ENCODE results near the gene TBCD. TPM values are rescaled to one million over a fixed set of nuclear protein-coding genes. Genes with fewer than 3 reads are reported as not detected.

TBCD gene
- polyA plus RNA-seq, 2 of the 4 experiments (the other 2 are of a cell fraction): 33.5 to 49.1 TPM

- ChIA-PET CTCF (no interaction called here), POLR2A (no interaction called here)
- H3K27ac ChIP-seq: no peak overlapping the region
- no peak overlapping the region for H3K4me3 ChIP-seq
- no peak for TF ChIP-seq HMGXB4 (CRISPR knock-in tag; IDR thresholded peaks at IDR 0.05; ENCODE audit: borderline replicate concordance)
- no peak for TF ChIP-seq RAD21 (conservative IDR thresholded peaks at IDR 0.05 in 1 of 2, IDR thresholded peaks at IDR 0.05 in 1 of 2)
- no peak for TF ChIP-seq KDM5A (IDR thresholded peaks at IDR 0.05)
- TF ChIP-seq MYC (IDR thresholded peaks at IDR 0.05; ENCODE audit: borderline replicate concordance, low read length): no peak
- no peak for TF ChIP-seq PBX3 (IDR thresholded peaks at IDR 0.05)
- no peak for TF ChIP-seq GATA3 (IDR thresholded peaks at IDR 0.05; ENCODE audit: borderline replicate concordance)
- TF ChIP-seq EP300 (IDR thresholded peaks at IDR 0.05): no peak
- no peak for TF ChIP-seq TFCP2L1 (CRISPR knock-in tag; IDR thresholded peaks at IDR 0.05)
- TF ChIP-seq FOSL2 (IDR thresholded peaks at IDR 0.05): no peak
- no peak for TF ChIP-seq FOSL2 (CRISPR knock-in tag; IDR thresholded peaks at IDR 0.05)
- no peak for TF ChIP-seq RNF2 (IDR thresholded peaks at IDR 0.05; ENCODE audit: borderline replicate concordance, low read depth)
- TF ChIP-seq SMC3 (IDR thresholded peaks at IDR 0.05): no peak
- no peak for TF ChIP-seq FOXS1 (CRISPR knock-in tag; IDR thresholded peaks at IDR 0.05)
- no peak for TF ChIP-seq RCOR1 (IDR thresholded peaks at IDR 0.05; ENCODE audit: low read depth, low read length)
- no peak for TF ChIP-seq EHF (CRISPR knock-in tag; IDR thresholded peaks at IDR 0.05)
- no peak for TF ChIP-seq BCL3 (IDR thresholded peaks at IDR 0.05)
- 86% methylated on average over 18 of the region's 19 CpGs for whole genome bisulfite sequencing (ENCODE audit: missing lambda C conversion rate)
- no peak for FAIRE-seq
- no peak; a peak in 1 of 6 replicates for ATAC-seq
- no peak overlapping the region for H3K4me2 ChIP-seq
- no peaks in the 10 kb centered on the region for H3K4me1 ChIP-seq
- H3K9me3 ChIP-seq: no peaks in the 10 kb centered on the region; the same call in 2 of the 3 replicates
- DNase-seq (ENCODE audit: low read depth in 1 of 2, low spot score in 1 of 2): no peak
These were observed 209.7 kb downstream of the TBCD start for GRCh38 chr17:82961366-82962162.

- Histone ChIP-seq H3K9me3 (no peaks in the 10 kb centered on the region; the same call in 2 of the 3 replicates), H3K4me2 (no peak overlapping the region), H3K4me3 (no peak overlapping the region), H3K27ac (no peak overlapping the region), H3K4me1 (no peaks in the 10 kb centered on the region)
- ChIA-PET POLR2A (no interaction called here), CTCF (no interaction called here)
- ATAC-seq: no peak
- no peak for DNase-seq (ENCODE audit: low read depth in 1 of 2, low spot score in 1 of 2)
- TF ChIP-seq POLR2A (IDR thresholded peaks at IDR 0.05; ENCODE audit: low read length) (no peak), BHLHE40 (IDR thresholded peaks at IDR 0.05; ENCODE audit: low read depth, low read length) (no peak), CHD4 (IDR thresholded peaks at IDR 0.05; ENCODE audit: borderline replicate concordance) (no peak), HOXA7 (CRISPR knock-in tag; IDR thresholded peaks at IDR 0.05) (no peak), CHD2 (IDR thresholded peaks at IDR 0.05; ENCODE audit: low read length, partially characterized antibody) (no peak), ZNF302 (CRISPR knock-in tag; IDR thresholded peaks at IDR 0.05) (no peak), ZSCAN20 (CRISPR knock-in tag; IDR thresholded peaks at IDR 0.05) (no peak), RNF2 (IDR thresholded peaks at IDR 0.05; ENCODE audit: borderline replicate concordance, low read depth) (no peak), FOXS1 (CRISPR knock-in tag; IDR thresholded peaks at IDR 0.05) (no peak), ATOH8 (CRISPR knock-in tag; IDR thresholded peaks at IDR 0.05; ENCODE audit: low read depth) (no peak), ZC3H11A (IDR thresholded peaks at IDR 0.05) (no peak), HES2 (IDR thresholded peaks at IDR 0.05) (no peak), RCOR1 (IDR thresholded peaks at IDR 0.05; ENCODE audit: low read depth, low read length) (no peak), ESRRA (IDR thresholded peaks at IDR 0.05; ENCODE audit: borderline replicate concordance, low read length) (no peak), JUNB (IDR thresholded peaks at IDR 0.05) (no peak), KDM5A (IDR thresholded peaks at IDR 0.05) (no peak), E2F6 (IDR thresholded peaks at IDR 0.05; ENCODE audit: borderline replicate concordance, low read depth) (no peak)
- FAIRE-seq: no peak
- 86% methylated on average over 21 of the region's 21 CpGs for WGBS (ENCODE audit: missing lambda C conversion rate)
These were observed 210.4 kb downstream of the TBCD start for GRCh38 chr17:82962163-82962720.
